AG09309 (cell line): ENCODE measurements around the gene GRIK5.

Source experiments
- DNase-seq: peaks from one replicate; pipeline ENCODE4 v3.0.0-alpha.2; 2010; ENCODE audit warnings: low read depth
- H3K4me3 ChIP-seq: 2 replicates; pipeline ENCODE4 v1.5.1; 2011; ENCODE audit warnings: mild to moderate bottlenecking, low read depth, low read length, moderate library complexity; ENCODE audit not compliant: control insufficient read depth
- CTCF ChIP-seq: IDR thresholded peaks from 2 replicates; pipeline ENCODE4 v1.5.1; 2011; ENCODE audit warnings: mild to moderate bottlenecking, low read depth, low read length, inconsistent platforms; ENCODE audit not compliant: insufficient read depth, control insufficient read depth; ENCODE audit errors: missing control alignments

Gene GRIK5

GRCh38 chr19:42091300-42091699, 21.3 kb upstream of the GRIK5 start:
- H3K4me3 ChIP-seq: no peak overlapping the region
- no peak for TF ChIP-seq CTCF
- DNase-seq: no peak

GRCh38 chr19:42090672-42091071, 20.7 kb upstream of the GRIK5 start:
- DNase-seq: no peak
- no peak overlapping the region for H3K4me3 ChIP-seq
- no peak for TF ChIP-seq CTCF

- no peak for TF ChIP-seq CTCF
- DNase-seq: no peak
- no peak overlapping the region for H3K4me3 ChIP-seq
These were observed 19.8 kb upstream of the GRIK5 start for GRCh38 chr19:42089772-42090171.

- TF ChIP-seq CTCF: no peak
- H3K4me3 ChIP-seq: no peak overlapping the region
- DNase-seq: no peak
These were observed 19.3 kb upstream of the GRIK5 start for GRCh38 chr19:42089191-42089750.

- TF ChIP-seq CTCF: no peak
- no peak for DNase-seq
- peak overlapping the region; percentile 30 for H3K4me3 ChIP-seq
These were observed 18.6 kb upstream of the GRIK5 start for GRCh38 chr19:42088471-42089190.

GRCh38 chr19:42086770-42087550, 17.0 kb upstream of the GRIK5 start:
- no peak for DNase-seq
- TF ChIP-seq CTCF: no peak

More at GRCh38 chr19:42086770-42087550, 17.0 kb upstream of the GRIK5 start:
- H3K4me3 ChIP-seq: no peak overlapping the region
